Activated naive CD4-positive, alpha-beta T cell treated with anti-CD3 and anti-CD28 coated beads for 36 hours (primary cell): ENCODE measurements around the gene SLC25A19. TPM values are rescaled to one million over a fixed set of nuclear protein-coding genes. Genes with fewer than 3 reads are reported as not detected.

Source experiments
- total RNA-seq, 2 experiments: library from RNA; stranded (reverse); gene quantifications; one replicate each; pipeline ENCODE4 v1.2.3, GENCODE V29; 2021

The SLC25A19 gene
- total RNA-seq, 2 experiments from 2014 or later = 47.5 to 48.4 TPM

Other genes starting within 250 kb of the SLC25A19 start
- gene ATP5PD, start 242.5 kb downstream of the SLC25A19 start, total RNA-seq = 100 to 1,000 TPM; 227 to 249 TPM
- gene KCTD2, start 242.2 kb downstream of the SLC25A19 start, total RNA-seq = 10 to 100 TPM; 18.7 to 20.8 TPM
- 1 to 10 TPM; 2.5 to 3.1 TPM for gene SLC16A5, start 201.5 kb downstream of the SLC25A19 start, total RNA-seq
- 1 to 10 TPM; 3.8 to 4.9 TPM for gene ARMC7, start 179.5 kb downstream of the SLC25A19 start, total RNA-seq
- 10 to 100 TPM; 49.7 to 55.2 TPM for gene NT5C, start 157.7 kb downstream of the SLC25A19 start, total RNA-seq
- gene JPT1, start 134.9 kb downstream of the SLC25A19 start, total RNA-seq = 100 to 1,000 TPM; 242 to 258 TPM
- 100 to 1,000 TPM; 633 to 688 TPM for gene SUMO2, start 106.5 kb downstream of the SLC25A19 start, total RNA-seq
- 100 to 1,000 TPM; 112 to 116 TPM for gene NUP85, start 83.8 kb downstream of the SLC25A19 start, total RNA-seq
- 10 to 100 TPM; 65.7 to 66.1 TPM for gene GGA3, start 27.8 kb downstream of the SLC25A19 start, total RNA-seq
- 10 to 100 TPM; 73.3 to 78.3 TPM for gene MRPS7, start 27.6 kb downstream of the SLC25A19 start, total RNA-seq
- gene MIF4GD, start 18.2 kb downstream of the SLC25A19 start, total RNA-seq = 10 to 100 TPM; 43.4 to 45.3 TPM
- gene GRB2, start 116.2 kb upstream of the SLC25A19 start, total RNA-seq = 100 to 1,000 TPM; 166 to 169 TPM
- gene TMEM94, start 167.2 kb upstream of the SLC25A19 start, total RNA-seq = 10 to 100 TPM; 50.4 to 53.5 TPM
- gene CASKIN2, start 226.1 kb upstream of the SLC25A19 start, total RNA-seq = 1 to 10 TPM; 1.0 to 1.1 TPM
- 10 to 100 TPM; 21.4 to 22.0 TPM for gene TSEN54, start 227.1 kb upstream of the SLC25A19 start, total RNA-seq
- 1 to 10 TPM; 6.2 to 6.8 TPM for gene LLGL2, start 236.3 kb upstream of the SLC25A19 start, total RNA-seq